ENCODE measurements around the gene LRP1.
A peak's percentile ranks its signal among the peaks of the same experiment; 100 is the strongest.

GRCh38 chr12:57238854-57239554, 110.7 kb downstream of the LRP1 start:
- TF ChIP-seq CTCF (IDR thresholded peaks at IDR 0.05; ENCODE audit: low read depth, low read length, poor library complexity, severe bottlenecking) (peak; percentile 100), EZH2phosphoT487 (IDR thresholded peaks at IDR 0.05; ENCODE audit: borderline replicate concordance, low read length) (no peak)

All from DOHH2 (cell line).